Thyroid gland (tissue), 4 donors: ENCODE results near the gene CDH4.

Source experiments
- CTCF ChIP-seq, 6 experiments: fragments of 200-600 bp in 3 of 6; fragments of 450-650 bp in 3 of 6; sonication (generic) in 3 of 6; IDR thresholded peaks; one replicate each; pipeline ENCODE4 v1.5.1; 2016 to 2019; ENCODE audit warnings: antibody characterized with exemption in 6 of 6, mild to moderate bottlenecking in 2 of 6, inconsistent platforms in 1 of 6, moderate library complexity in 1 of 6
- POLR2A ChIP-seq, 2 donors: fragments of 450-650 bp; IDR thresholded peaks; one replicate each; pipeline ENCODE4 v1.6.1; 2017; ENCODE audit warnings: antibody characterized with exemption in 2 of 2, mild to moderate bottlenecking in 2 of 2, moderate library complexity in 1 of 2

- TF ChIP-seq CTCF (IDR thresholded peaks at IDR 0.05) (no peak), POLR2A (IDR thresholded peaks at IDR 0.05) (no peak)
Observed at GRCh38 chr20:61458146-61458746, 206.2 kb downstream of the CDH4 start.
